Kidney (tissue), 14 donors: ENCODE data around the gene PHLDA1. TPM values are rescaled to one million over a fixed set of nuclear protein-coding genes. Genes with fewer than 3 reads are reported as not detected.

Source experiments
- DNase-seq, 5 donors: peaks; one replicate each; pipeline ENCODE4 v3.0.0-alpha.2; 2013 to 2020
- FAIRE-seq: peaks from 2 replicates; lab custom pipeline; 2012; peaks lifted over from hg19 to GRCh38; lab: Jason Lieb, UNC
- H3K27ac ChIP-seq, 2 donors: one replicate each; pipeline ENCODE4 v1.7.0; 2013; ENCODE audit warnings: low read depth in 2 of 2, low read length in 2 of 2, inconsistent platforms in 1 of 2
- H3K27me3 ChIP-seq: one replicate; pipeline ENCODE4 v1.7.1; 2013; ENCODE audit warnings: low read length, inconsistent platforms; ENCODE audit not compliant: control insufficient read depth, insufficient read depth
- H3K36me3 ChIP-seq, 3 donors: one replicate each; pipeline versions ENCODE4 v1.7.0 to v1.7.1; 2013; ENCODE audit warnings: low read length in 3 of 3, control low read depth in 1 of 3, inconsistent platforms in 1 of 3; ENCODE audit not compliant: insufficient read depth in 3 of 3, control insufficient read depth in 2 of 3
- H3K4me1 ChIP-seq, 3 donors: one replicate each; pipeline versions ENCODE4 v1.7.0 to v1.7.1; 2013; ENCODE audit warnings: low read length in 3 of 3, inconsistent platforms in 1 of 3, low read depth in 1 of 3; ENCODE audit not compliant: control insufficient read depth in 2 of 3, insufficient read depth in 2 of 3
- H3K4me3 ChIP-seq, 3 donors: one replicate each; pipeline versions ENCODE4 v1.7.0 to v1.8.1; 2013; ENCODE audit warnings: low read length in 3 of 3, control low read depth in 1 of 3, inconsistent platforms in 1 of 3
- H3K9ac ChIP-seq, 3 donors: one replicate each; pipeline versions ENCODE4 v1.7.0 to v1.7.1; 2013; ENCODE audit warnings: low read length in 3 of 3, control low read depth in 1 of 3, inconsistent platforms in 1 of 3
- H3K9me3 ChIP-seq, 3 donors: one replicate each; pipeline versions ENCODE4 v1.7.0 to v1.7.1; 2013; ENCODE audit warnings: low read length in 3 of 3, control low read depth in 1 of 3, inconsistent platforms in 1 of 3; ENCODE audit not compliant: control insufficient read depth in 2 of 3, insufficient read depth in 1 of 3
- intact Hi-C: fragments of 100-400 bp; cut with DNase I; formaldehyde crosslinking; loops from one replicate; pipeline ENCODE4 v1.11.1; 2022
- polyA plus RNA-seq: library from polyadenylated mRNA; stranded (reverse); fragments of 350-450 nt; fragmentation: Illumina TruSeq; extraction: RNeasy Lipid Tissue Mini Kit (QIAGEN cat#74804); gene quantifications from one replicate; pipeline ENCODE4 v1.2.3, GENCODE V29; 2014; ENCODE audit warnings: low read depth, low replicate concordance; ENCODE audit not compliant: insufficient read depth
- total RNA-seq: library from RNA; stranded (reverse); fragmentation: NEBNext Ultra II Directional; extraction: Animal tissue kit (Norgen Biotek cat#: 25700); gene quantifications from one replicate; pipeline ENCODE4 v1.2.1, GENCODE V29; 2021
- TF ChIP-seq, protein P1 (sequence below): IDR thresholded peaks from 3 replicates; pipeline ENCODE4 v1.5.1; 2012; ENCODE audit warnings: mild to moderate bottlenecking, moderate library complexity, borderline replicate concordance; ENCODE audit not compliant: insufficient read depth; ENCODE audit errors: extremely low read depth
- donor health status: control.
- donor health status: control.
- donor health status: control.
- donor health status: control.
- donor health status: control.
- donor health status: DM: yes; HTN: yes; CAD: no.
- donor health status: Normal renal cell carcinoma (clear cell type).

The PHLDA1 gene
- total and polyA plus RNA-seq, 2 donors from 2014 or later: 9.5 to 15.3 TPM

DNA sequence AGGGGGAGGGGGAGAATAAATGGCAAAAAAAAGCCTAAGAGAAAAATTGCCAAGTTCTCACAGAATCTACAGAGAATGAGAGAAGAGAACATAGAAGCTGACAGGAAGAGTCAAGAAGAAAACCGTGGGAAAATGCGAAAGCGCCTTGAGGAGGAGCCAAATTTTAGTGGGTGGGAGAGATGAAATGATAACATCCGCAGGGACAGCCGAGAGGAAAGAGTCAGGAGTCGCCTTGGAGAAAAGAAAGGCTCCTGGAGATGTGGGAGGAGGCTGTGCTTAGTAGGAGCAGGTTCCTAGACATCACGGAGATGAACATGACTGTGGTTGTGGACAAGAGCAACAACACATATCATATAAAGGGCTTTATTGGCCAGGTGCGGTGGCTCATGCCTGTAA is 49.4 kb downstream of the PHLDA1 start:
- no peak overlapping the region for H3K4me3 ChIP-seq
- TF ChIP-seq, protein P1, sequence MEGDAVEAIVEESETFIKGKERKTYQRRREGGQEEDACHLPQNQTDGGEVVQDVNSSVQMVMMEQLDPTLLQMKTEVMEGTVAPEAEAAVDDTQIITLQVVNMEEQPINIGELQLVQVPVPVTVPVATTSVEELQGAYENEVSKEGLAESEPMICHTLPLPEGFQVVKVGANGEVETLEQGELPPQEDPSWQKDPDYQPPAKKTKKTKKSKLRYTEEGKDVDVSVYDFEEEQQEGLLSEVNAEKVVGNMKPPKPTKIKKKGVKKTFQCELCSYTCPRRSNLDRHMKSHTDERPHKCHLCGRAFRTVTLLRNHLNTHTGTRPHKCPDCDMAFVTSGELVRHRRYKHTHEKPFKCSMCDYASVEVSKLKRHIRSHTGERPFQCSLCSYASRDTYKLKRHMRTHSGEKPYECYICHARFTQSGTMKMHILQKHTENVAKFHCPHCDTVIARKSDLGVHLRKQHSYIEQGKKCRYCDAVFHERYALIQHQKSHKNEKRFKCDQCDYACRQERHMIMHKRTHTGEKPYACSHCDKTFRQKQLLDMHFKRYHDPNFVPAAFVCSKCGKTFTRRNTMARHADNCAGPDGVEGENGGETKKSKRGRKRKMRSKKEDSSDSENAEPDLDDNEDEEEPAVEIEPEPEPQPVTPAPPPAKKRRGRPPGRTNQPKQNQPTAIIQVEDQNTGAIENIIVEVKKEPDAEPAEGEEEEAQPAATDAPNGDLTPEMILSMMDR: no peak

DNA sequence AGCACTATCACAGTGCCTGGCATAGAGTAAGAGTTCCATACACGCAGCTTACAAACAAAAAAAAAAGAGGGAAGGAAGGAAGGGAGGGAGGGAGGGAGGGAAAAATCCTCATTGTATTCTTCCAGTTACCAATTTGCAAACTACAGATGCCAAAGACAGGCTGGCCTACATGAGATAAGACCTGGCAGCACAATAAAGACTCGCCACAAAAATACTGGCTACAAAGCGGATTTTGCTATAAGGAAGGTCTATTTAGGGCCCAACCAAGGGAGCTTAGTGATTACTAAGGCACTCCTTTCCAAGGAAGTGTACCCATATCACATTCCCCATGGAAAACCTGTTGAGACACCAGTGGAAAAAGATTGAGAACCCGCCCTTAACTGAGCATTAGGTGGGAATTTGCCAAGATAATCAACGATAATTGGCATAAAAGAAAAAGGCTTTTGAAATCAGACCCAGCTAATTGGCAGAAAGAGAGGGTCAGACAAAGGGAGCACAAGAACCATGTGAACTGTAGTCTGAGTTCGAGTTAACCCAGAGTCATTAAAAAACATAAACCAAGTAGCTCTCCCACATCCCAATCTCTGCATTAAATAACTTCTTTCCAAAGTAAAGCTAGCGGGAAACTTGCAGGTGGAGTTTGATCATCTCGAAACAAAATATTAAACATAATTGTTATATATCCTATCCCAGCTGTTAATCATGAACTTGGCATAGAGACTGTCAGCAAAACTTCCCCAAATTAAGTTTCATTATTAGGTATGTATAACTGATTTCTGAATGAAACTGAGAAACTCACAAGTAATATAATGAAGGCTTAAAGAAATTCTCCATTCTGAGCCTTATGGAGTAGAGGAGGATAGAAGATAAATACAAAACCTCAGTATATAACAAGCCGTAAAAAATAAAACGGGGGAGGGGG is 50.1 kb downstream of the PHLDA1 start:
- no peak for FAIRE-seq

More for the DNA sequence above, 49.4 kb downstream of the PHLDA1 start:
- Histone ChIP-seq H3K36me3 (no peaks in the 10 kb centered on the region), H3K27ac (no peak overlapping the region), H3K9ac (no peak overlapping the region), H3K9me3 (no peaks in the 10 kb centered on the region), H3K27me3 (no peaks in the 10 kb centered on the region), H3K4me1 (peaks cover 6 to 25% (median 13%) of the 10 kb centered on the region in 3 donors)
- DNase-seq (peak in 1 of 5 donors; percentile 32), FAIRE-seq (no peak)
- intact Hi-C loops: no loop called here

DNA sequence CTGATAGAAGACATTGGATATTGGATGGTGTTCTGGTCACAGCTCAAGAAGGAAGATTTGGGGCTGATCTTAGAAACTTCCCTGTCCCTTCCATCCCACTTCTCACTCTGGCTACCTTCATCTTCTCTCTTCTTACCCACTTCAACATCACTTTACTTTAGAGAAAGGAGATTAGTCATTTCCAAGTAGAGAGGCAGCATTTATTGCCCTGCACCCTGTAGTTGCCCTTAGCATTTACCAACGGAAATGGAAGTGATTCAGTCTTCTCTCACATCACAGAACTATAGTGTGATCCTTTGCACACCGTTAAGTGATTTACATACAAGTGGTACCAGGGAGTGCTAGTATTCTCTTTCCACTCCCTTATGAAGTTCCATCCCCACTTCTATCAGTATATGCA is 52.4 kb downstream of the PHLDA1 start:
- Histone ChIP-seq H3K36me3 (no peaks in the 10 kb centered on the region), H3K27me3 (no peaks in the 10 kb centered on the region), H3K4me1 (peaks cover 3 to 21% (median 13%) of the 10 kb centered on the region in 3 donors), H3K27ac (peak overlapping the region; percentile 25 to 83), H3K9me3 (no peaks in the 10 kb centered on the region), H3K9ac (no peak overlapping the region), H3K4me3 (no peak overlapping the region)
- intact Hi-C loops: no loop called here
- DNase-seq: no peak
- no peak for FAIRE-seq
- TF ChIP-seq, protein P1: no peak

More for the DNA sequence above, 50.1 kb downstream of the PHLDA1 start:
- Histone ChIP-seq H3K9ac (no peak overlapping the region), H3K27ac (no peak overlapping the region), H3K9me3 (no peaks in the 10 kb centered on the region), H3K36me3 (no peaks in the 10 kb centered on the region), H3K27me3 (no peaks in the 10 kb centered on the region), H3K4me3 (no peak overlapping the region), H3K4me1 (peaks cover 6 to 23% (median 13%) of the 10 kb centered on the region in 3 donors)
- TF ChIP-seq, protein P1: no peak
- DNase-seq: no peak
- intact Hi-C loops: no loop called here
